ENCODE data around the gene ABLIM1. TPM values are rescaled to one million over a fixed set of nuclear protein-coding genes. Genes with fewer than 3 reads are reported as not detected.

The ABLIM1 gene
- polyA plus RNA-seq, 3 donors: 0.33 to 0.91 (median 0.57) TPM

DNA sequence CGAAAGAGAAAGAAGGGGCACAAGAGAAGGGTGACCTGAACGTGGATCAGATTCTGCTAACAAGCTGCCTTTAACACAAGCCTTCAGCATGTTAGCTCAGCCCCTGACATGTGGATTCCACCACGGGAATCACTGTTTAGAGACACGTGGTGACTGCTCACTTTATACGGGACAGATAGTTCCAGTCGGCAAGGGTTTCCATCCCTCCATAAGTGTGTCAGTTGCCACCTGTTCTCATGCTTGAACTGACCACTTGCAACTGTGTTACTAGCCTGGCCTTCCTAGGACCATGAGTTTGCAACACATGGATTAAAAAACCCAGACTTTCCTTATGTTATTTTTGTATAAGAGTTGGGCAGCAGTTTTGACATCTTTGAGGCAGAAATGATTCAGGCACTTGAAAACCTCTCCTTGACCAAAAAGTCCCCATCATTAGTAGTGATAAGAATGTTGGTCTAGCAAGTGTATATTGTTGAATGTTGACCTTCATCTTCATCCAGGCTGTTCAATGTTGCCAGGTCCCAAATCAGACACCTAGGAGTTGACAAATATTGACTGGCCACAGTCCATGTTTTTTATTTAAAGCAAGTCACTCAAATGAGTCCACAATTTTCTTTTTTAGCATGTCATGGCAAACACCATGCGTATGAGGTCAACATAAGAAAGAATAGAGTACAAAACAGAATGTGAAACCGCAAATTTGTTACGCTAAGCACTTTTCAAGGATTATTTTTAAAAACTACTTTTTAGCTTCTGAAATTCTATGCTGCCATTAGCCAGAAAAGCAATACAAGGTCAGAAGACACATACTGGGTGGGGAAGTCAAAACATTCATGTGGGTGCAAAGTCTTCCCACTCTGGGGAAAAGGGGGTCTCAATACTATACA is 101.6 kb downstream of the ABLIM1 start:
- Histone ChIP-seq H3K79me2 (ENCODE audit: insufficient read depth, low read length) (no peaks in the 10 kb centered on the region), H3K27me3 (ENCODE audit: control insufficient read depth in 2 of 2, insufficient read depth in 2 of 2, low read length in 2 of 2) (no peaks in the 10 kb centered on the region), H3K27ac (ENCODE audit: low read depth in 1 of 2, low read length in 2 of 2) (no peak overlapping the region), H3K9me3 (replicated peaks in 1 of 2; ENCODE audit: control insufficient read depth in 1 of 2, insufficient read depth in 1 of 2, low read length in 2 of 2) (peaks cover 7 to 15% of the 10 kb centered on the region in 2 donors), H3K4me2 (replicated peaks; ENCODE audit: extremely low read depth, low read length, poor library complexity, severe bottlenecking) (no peak overlapping the region), H3K9ac (ENCODE audit: insufficient read depth, low read length, poor library complexity, severe bottlenecking) (no peak overlapping the region), H3K4me3 (replicated peaks in 1 of 3; ENCODE audit: low read depth in 2 of 3, low read length in 3 of 3) (no peak overlapping the region), H4K20me1 (ENCODE audit: insufficient read depth, low read length) (no peaks in the 10 kb centered on the region), H2AFZ (ENCODE audit: insufficient read depth, low read depth, low read length, poor library complexity, severe bottlenecking) (no peak overlapping the region), H3K4me1 (ENCODE audit: control insufficient read depth in 1 of 2, insufficient read depth in 2 of 2, low read length in 2 of 2) (no peaks in the 10 kb centered on the region), H3K36me3 (replicated peaks in 1 of 2; ENCODE audit: control insufficient read depth in 1 of 2, insufficient read depth in 2 of 2, low read length in 2 of 2) (no peaks in the 10 kb centered on the region)
- no peaks in the 10 kb centered on the region for H3K4me1 Mint-ChIP-seq
- peaks cover 0 to 2% (median 2%) of the 10 kb centered on the region in 3 donors for H3K27me3 Mint-ChIP-seq (ENCODE audit: low read depth in 3 of 3)
- intact Hi-C loops (cut with micrococcal nuclease): loop anchor here in 1 of 2 donors (10.0 kb wide), 1 partner anchor 228 kb away; no protein-coding TSS in a partner anchor
- H3K4me3 Mint-ChIP-seq: no peak overlapping the region
- 94% methylated on average over 5 of the region's 9 CpGs for WGBS (ENCODE audit: insufficient coverage)
- peaks cover 7 to 18% (median 14%) of the 10 kb centered on the region in 7 donors for H3K9me3 Mint-ChIP-seq
- TF ChIP-seq, protein P1, sequence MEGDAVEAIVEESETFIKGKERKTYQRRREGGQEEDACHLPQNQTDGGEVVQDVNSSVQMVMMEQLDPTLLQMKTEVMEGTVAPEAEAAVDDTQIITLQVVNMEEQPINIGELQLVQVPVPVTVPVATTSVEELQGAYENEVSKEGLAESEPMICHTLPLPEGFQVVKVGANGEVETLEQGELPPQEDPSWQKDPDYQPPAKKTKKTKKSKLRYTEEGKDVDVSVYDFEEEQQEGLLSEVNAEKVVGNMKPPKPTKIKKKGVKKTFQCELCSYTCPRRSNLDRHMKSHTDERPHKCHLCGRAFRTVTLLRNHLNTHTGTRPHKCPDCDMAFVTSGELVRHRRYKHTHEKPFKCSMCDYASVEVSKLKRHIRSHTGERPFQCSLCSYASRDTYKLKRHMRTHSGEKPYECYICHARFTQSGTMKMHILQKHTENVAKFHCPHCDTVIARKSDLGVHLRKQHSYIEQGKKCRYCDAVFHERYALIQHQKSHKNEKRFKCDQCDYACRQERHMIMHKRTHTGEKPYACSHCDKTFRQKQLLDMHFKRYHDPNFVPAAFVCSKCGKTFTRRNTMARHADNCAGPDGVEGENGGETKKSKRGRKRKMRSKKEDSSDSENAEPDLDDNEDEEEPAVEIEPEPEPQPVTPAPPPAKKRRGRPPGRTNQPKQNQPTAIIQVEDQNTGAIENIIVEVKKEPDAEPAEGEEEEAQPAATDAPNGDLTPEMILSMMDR (IDR thresholded peaks at IDR 0.05): no peak
- no peak overlapping the region for H3K27ac Mint-ChIP-seq
- no peak for DNase-seq
- no peaks in the 10 kb centered on the region for H3K36me3 Mint-ChIP-seq

DNA sequence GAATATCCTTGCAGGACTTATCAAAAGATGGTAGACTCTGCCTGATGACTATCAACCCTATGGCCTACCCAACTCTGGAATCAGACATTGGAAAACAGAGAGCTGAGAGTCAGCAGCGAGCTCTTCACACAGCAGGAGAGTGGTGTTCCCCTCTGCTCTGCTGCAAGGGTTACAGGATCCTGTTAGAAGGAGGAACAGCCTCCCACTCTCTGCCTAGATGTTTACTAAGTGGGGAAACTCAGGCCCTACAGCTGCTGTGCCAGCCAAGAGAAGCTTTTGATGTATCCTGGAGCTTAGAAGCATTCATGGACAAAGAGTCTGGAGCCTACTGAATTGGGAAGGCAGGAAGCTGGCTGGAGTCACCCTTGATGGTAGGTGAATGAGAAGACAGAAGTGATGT is 104.6 kb downstream of the ABLIM1 start:
- WGBS (ENCODE audit: insufficient coverage): no CpG with 5 or more reads among the region's 1 CpG
- H3K4me3 Mint-ChIP-seq: no peak overlapping the region
- intact Hi-C loops (cut with micrococcal nuclease): loop anchor here (5.0 to 10.0 kb wide), 2 partner anchors 231 to 324 kb away; no protein-coding TSS in a partner anchor

More for the DNA sequence above, 104.6 kb downstream of the ABLIM1 start:
- H3K36me3 Mint-ChIP-seq: no peaks in the 10 kb centered on the region
- Histone ChIP-seq H2AFZ (ENCODE audit: insufficient read depth, low read depth, low read length, poor library complexity, severe bottlenecking) (no peak overlapping the region), H3K4me3 (replicated peaks in 1 of 3; ENCODE audit: low read depth in 2 of 3, low read length in 3 of 3) (no peak overlapping the region), H3K36me3 (replicated peaks in 1 of 2; ENCODE audit: control insufficient read depth in 1 of 2, insufficient read depth in 2 of 2, low read length in 2 of 2) (no peaks in the 10 kb centered on the region), H3K27ac (ENCODE audit: low read depth in 1 of 2, low read length in 2 of 2) (no peak overlapping the region), H3K4me2 (replicated peaks; ENCODE audit: extremely low read depth, low read length, poor library complexity, severe bottlenecking) (no peak overlapping the region), H3K9me3 (replicated peaks in 1 of 2; ENCODE audit: control insufficient read depth in 1 of 2, insufficient read depth in 1 of 2, low read length in 2 of 2) (peaks cover 7 to 15% of the 10 kb centered on the region in 2 donors), H4K20me1 (ENCODE audit: insufficient read depth, low read length) (no peaks in the 10 kb centered on the region), H3K27me3 (ENCODE audit: control insufficient read depth in 2 of 2, insufficient read depth in 2 of 2, low read length in 2 of 2) (no peaks in the 10 kb centered on the region), H3K4me1 (ENCODE audit: control insufficient read depth in 1 of 2, insufficient read depth in 2 of 2, low read length in 2 of 2) (no peaks in the 10 kb centered on the region), H3K79me2 (ENCODE audit: insufficient read depth, low read length) (no peaks in the 10 kb centered on the region), H3K9ac (ENCODE audit: insufficient read depth, low read length, poor library complexity, severe bottlenecking) (no peak overlapping the region)
- no peak for DNase-seq
- TF ChIP-seq, protein P1 (IDR thresholded peaks at IDR 0.05): no peak
- H3K27me3 Mint-ChIP-seq (ENCODE audit: low read depth in 3 of 3): peaks cover 0 to 2% (median 2%) of the 10 kb centered on the region in 3 donors
- H3K4me1 Mint-ChIP-seq: no peaks in the 10 kb centered on the region
- peaks cover 7 to 15% (median 14%) of the 10 kb centered on the region in 7 donors for H3K9me3 Mint-ChIP-seq
- H3K27ac Mint-ChIP-seq: no peak overlapping the region

All from CD14-positive monocyte (primary cell).